Endothelial cell (in vitro differentiated cells): ENCODE results near the gene NSUN3. TPM values are rescaled to one million over a fixed set of nuclear protein-coding genes. Genes with fewer than 3 reads are reported as not detected.

Experiments used
- DNase-seq: peaks from one replicate; pipeline ENCODE4 v3.0.0; 2021; ENCODE audit warnings: low spot score
- H3K27ac Mint-ChIP-seq: one replicate; pipeline ENCODE4 v1.8.0; 2021; ENCODE audit warnings: mixed read lengths, inconsistent platforms; ENCODE audit not compliant: unreplicated experiment
- H3K27me3 Mint-ChIP-seq: one replicate; pipeline ENCODE4 v1.8.0; 2021; ENCODE audit warnings: mild to moderate bottlenecking, moderate library complexity, mixed read lengths, inconsistent platforms; ENCODE audit not compliant: unreplicated experiment
- H3K36me3 Mint-ChIP-seq: one replicate; pipeline ENCODE4 v1.8.0; 2021; ENCODE audit warnings: mild to moderate bottlenecking, low read depth, mixed read lengths, inconsistent platforms; ENCODE audit not compliant: unreplicated experiment
- H3K4me1 Mint-ChIP-seq: one replicate; pipeline ENCODE4 v1.8.0; 2021; ENCODE audit warnings: mild to moderate bottlenecking, mixed read lengths, inconsistent platforms; ENCODE audit not compliant: unreplicated experiment
- H3K4me3 Mint-ChIP-seq: one replicate; pipeline ENCODE4 v1.8.0; 2021; ENCODE audit warnings: mild to moderate bottlenecking, mixed read lengths, inconsistent platforms; ENCODE audit not compliant: unreplicated experiment
- H3K9me3 Mint-ChIP-seq: one replicate; pipeline ENCODE4 v1.8.0; 2021; ENCODE audit warnings: mixed read lengths, inconsistent platforms; ENCODE audit not compliant: unreplicated experiment
- CTCF ChIP-seq: fragments of 200-600 bp; sonication (generic); IDR thresholded peaks from one replicate; pipeline ENCODE4 v1.5.0; 2021; ENCODE audit warnings: antibody characterized with exemption; ENCODE audit not compliant: unreplicated experiment
- total RNA-seq: library from RNA; stranded (reverse); fragmentation: NEBNext Ultra II Directional; extraction: Animal tissue kit (Norgen Biotek cat#: 25700); gene quantifications from one replicate; pipeline ENCODE4 v1.2.1, GENCODE V29; 2021; ENCODE audit not compliant: unreplicated experiment

Gene NSUN3
- total RNA-seq, 1 donor from 2014 or later: 11.5 TPM

GRCh38 chr3:94167796-94168195, 104.9 kb downstream of the NSUN3 start:
- Mint-ChIP-seq H3K4me1 (no peaks in the 10 kb centered on the region), H3K36me3 (no peaks in the 10 kb centered on the region), H3K27me3 (no peaks in the 10 kb centered on the region), H3K27ac (no peak overlapping the region), H3K9me3 (no peaks in the 10 kb centered on the region), H3K4me3 (no peak overlapping the region)
- TF ChIP-seq CTCF: no peak
- no peak for DNase-seq

- H3K27me3 Mint-ChIP-seq: no peaks in the 10 kb centered on the region
Measured at GRCh38 chr3:94171954-94172353, 109.1 kb downstream of the NSUN3 start.

GRCh38 chr3:94172695-94173310, 109.9 kb downstream of the NSUN3 start:
- no peak overlapping the region for H3K4me3 Mint-ChIP-seq
- H3K9me3 Mint-ChIP-seq: no peaks in the 10 kb centered on the region
- no peak for TF ChIP-seq CTCF
- no peaks in the 10 kb centered on the region for H3K4me1 Mint-ChIP-seq
- H3K36me3 Mint-ChIP-seq: no peaks in the 10 kb centered on the region
- no peak for DNase-seq
- no peaks in the 10 kb centered on the region for H3K27me3 Mint-ChIP-seq
- H3K27ac Mint-ChIP-seq: no peak overlapping the region

More at GRCh38 chr3:94171954-94172353, 109.1 kb downstream of the NSUN3 start:
- H3K27ac Mint-ChIP-seq: no peak overlapping the region
- H3K9me3 Mint-ChIP-seq: no peaks in the 10 kb centered on the region
- no peaks in the 10 kb centered on the region for H3K4me1 Mint-ChIP-seq
- TF ChIP-seq CTCF: no peak
- H3K4me3 Mint-ChIP-seq: no peak overlapping the region
- no peaks in the 10 kb centered on the region for H3K36me3 Mint-ChIP-seq
- DNase-seq: no peak

DNA sequence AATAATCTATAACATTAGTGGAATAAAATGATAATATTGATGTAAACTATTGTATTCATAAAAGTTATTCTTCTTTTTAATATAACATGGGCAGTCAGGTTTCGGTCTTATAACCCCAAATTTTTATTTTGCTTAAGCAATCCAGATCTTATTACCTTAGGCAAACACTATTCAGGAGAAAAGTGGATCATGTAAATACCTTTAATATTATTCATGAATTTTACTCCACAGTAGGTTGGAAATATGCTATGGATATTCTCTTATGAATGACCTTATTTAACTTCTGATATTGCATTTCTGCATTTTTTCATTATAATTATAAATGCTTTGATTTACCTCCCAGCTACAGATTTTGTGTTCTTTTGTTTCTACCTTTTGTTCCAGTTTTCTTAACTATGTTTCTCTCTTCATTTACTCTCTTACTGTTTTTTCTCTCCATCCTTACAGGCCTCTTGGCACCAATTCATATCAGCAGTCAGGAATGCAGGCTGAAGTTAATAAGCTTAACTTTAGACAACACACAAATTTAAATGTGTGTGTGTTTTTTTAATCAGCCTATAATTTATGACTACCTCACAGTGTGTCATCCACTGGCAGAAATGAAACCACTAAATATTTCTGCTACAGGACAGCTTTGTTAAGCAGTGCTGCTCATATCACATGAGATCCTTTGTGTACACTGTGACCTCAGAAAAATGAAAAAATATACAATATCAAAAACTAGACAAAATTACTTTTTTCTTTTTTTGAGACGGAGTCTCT, 111.0 kb downstream of the NSUN3 start:
- no peak for TF ChIP-seq CTCF
- no peak overlapping the region for H3K4me3 Mint-ChIP-seq
- no peaks in the 10 kb centered on the region for H3K4me1 Mint-ChIP-seq
- H3K36me3 Mint-ChIP-seq: no peaks in the 10 kb centered on the region
- H3K27ac Mint-ChIP-seq: no peak overlapping the region
- DNase-seq: no peak
- no peaks in the 10 kb centered on the region for H3K9me3 Mint-ChIP-seq
- H3K27me3 Mint-ChIP-seq: no peaks in the 10 kb centered on the region

DNA sequence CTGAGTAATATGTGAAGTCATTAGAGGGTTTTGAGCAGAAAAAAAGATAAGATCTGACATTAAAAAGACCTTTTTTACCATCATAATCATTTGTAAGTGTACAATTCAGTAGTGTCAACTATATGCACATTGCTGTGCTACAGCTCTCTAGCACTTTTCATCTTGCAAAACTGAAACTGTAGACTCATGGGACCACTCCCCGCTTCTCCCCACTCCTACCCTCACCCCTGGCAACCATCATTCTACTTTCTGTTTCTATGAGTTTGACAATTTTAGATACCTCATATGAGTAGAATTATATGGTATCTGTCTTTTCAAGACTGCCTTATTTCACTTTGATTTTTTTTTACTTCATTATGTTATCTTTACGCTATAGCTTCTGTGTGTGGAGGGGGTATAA, 112.8 kb downstream of the NSUN3 start:
- H3K36me3 Mint-ChIP-seq: no peaks in the 10 kb centered on the region
- no peaks in the 10 kb centered on the region for H3K9me3 Mint-ChIP-seq
- no peak overlapping the region for H3K27ac Mint-ChIP-seq
- H3K4me3 Mint-ChIP-seq: no peak overlapping the region
- TF ChIP-seq CTCF: no peak
- H3K4me1 Mint-ChIP-seq: no peaks in the 10 kb centered on the region
- DNase-seq: no peak
- no peaks in the 10 kb centered on the region for H3K27me3 Mint-ChIP-seq
